ENCODE data around the gene CD38. TPM values are rescaled to one million over a fixed set of nuclear protein-coding genes. Genes with fewer than 3 reads are reported as not detected.

Gene CD38
- total and polyA plus RNA-seq, 8 donors, result 0.99 to 38.4 (median 1.7) TPM

GRCh38 chr4:15777697-15778288, 335 bp upstream of the CD38 start:
- intact Hi-C loops (cut with DNase I), result no loop called here
- peak overlapping the region; percentile 38 to 60 for H3K4me3 ChIP-seq

DNA sequence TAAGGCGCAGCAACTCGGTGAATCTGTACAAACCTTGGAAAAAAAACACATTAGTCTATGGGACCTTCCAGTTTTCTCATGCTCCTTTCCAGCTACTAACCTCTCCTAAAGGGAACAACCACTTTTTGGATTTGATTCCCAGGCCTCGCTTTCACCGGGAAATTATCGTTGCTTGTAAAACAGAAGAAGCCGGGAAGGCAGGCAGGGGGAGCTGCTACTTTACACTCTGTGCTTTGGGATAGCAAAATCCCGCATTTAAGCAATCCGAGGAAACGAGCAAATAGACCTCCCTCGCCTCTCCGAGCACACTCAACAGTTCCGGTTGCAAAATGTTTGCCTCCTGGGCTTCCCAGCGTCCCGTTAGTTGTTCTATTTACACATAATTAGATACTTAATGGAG, 1.2 kb downstream of the CD38 start:
- peaks cover 11 to 58% of the 10 kb centered on the region in 2 donors for H3K4me1 ChIP-seq
- no peaks in the 10 kb centered on the region for H3K9me3 ChIP-seq
- peak overlapping the region; percentile 38 to 60 for H3K4me3 ChIP-seq
- intact Hi-C loops (cut with DNase I), result no loop called here
- peak overlapping the region; percentile 68 to 78 for H3K27ac ChIP-seq
- TF ChIP-seq CTCF (IDR thresholded peaks at IDR 0.05), result peak in 1 of 2 donors; percentile 12
- DNase-seq (peak in 3 of 4 donors; percentile 47 to 74 (median 58)), ATAC-seq (peak; percentile 75)
- H3K27me3 ChIP-seq, result peaks cover 0 to 12% of the 10 kb centered on the region in 2 donors
- H3K36me3 ChIP-seq, result no peaks in the 10 kb centered on the region

More at GRCh38 chr4:15777697-15778288, 335 bp upstream of the CD38 start:
- Histone ChIP-seq H3K4me1 (peaks cover 11 to 44% of the 10 kb centered on the region in 2 donors), H3K36me3 (no peaks in the 10 kb centered on the region), H3K9me3 (no peaks in the 10 kb centered on the region), H3K27me3 (peaks cover 0 to 12% of the 10 kb centered on the region in 2 donors), H3K27ac (peak overlapping the region; percentile 68 to 78)
- no peak for DNase-seq
- ATAC-seq, result no peak
- TF ChIP-seq CTCF (IDR thresholded peaks at IDR 0.05), result no peak

DNA sequence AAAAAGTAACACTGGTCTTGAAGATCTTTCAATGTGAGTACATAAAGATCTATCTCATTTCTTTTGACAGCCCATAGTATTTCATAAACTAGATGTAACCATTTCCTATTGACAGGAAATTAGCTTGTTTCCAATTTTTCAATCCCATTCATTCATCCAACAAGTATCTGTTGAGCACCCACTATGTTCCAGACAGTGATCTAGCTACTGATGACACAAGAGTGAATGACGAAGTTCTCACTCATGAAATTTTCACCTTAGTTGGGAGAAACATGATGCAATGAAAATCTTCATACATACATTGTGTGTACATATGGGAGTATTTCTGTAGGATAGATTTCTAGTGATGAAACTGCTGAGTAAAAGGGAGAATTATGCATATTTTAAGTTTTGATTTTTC, 1.7 kb downstream of the CD38 start:
- H3K27ac ChIP-seq, result peak overlapping the region; percentile 68 to 78
- ATAC-seq (no peak), DNase-seq (no peak)
- H3K36me3 ChIP-seq, result no peaks in the 10 kb centered on the region
- H3K27me3 ChIP-seq, result peaks cover 0 to 12% of the 10 kb centered on the region in 2 donors
- peaks cover 11 to 58% of the 10 kb centered on the region in 2 donors for H3K4me1 ChIP-seq
- no peaks in the 10 kb centered on the region for H3K9me3 ChIP-seq
- TF ChIP-seq CTCF (IDR thresholded peaks at IDR 0.05), result no peak
- H3K4me3 ChIP-seq, result peak overlapping the region; percentile 38 to 60
- intact Hi-C loops (cut with DNase I), result no loop called here

DNA sequence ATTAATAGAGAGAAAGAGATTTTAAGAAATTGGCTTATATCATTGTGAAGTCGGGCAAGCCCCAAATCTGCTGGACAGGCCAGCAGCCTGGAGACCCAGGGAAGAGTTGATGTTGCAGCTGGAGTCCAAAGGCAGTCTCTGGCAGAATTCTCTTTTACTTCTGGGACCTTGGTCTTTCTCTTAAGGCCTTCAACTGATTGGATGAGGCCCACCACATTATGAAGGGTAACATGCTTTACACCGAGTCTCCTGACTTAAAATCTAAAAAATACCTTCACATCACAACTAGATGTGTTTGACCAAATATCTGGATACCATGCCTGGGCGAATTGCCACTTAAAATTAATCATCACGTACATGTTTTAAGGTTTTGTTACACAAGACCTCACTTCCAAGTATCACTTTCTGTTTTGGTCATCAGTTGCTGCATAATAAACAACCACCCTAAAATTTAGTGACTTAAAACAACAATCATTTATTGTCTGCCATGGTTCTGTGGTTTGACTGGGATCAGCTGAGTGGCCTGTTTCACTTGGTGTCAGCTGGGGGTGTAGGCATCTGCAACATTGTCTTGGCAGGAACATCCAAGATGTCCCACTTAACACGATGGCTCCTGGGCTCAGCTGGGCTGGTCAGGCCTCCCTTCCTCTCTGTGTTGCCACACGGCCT, 3.4 kb downstream of the CD38 start:
- DNase-seq (no peak), ATAC-seq (no peak)
- no peak for TF ChIP-seq CTCF (IDR thresholded peaks at IDR 0.05)
- intact Hi-C loops (cut with DNase I), result no loop called here
- H3K27ac ChIP-seq, result peak overlapping the region in 1 of 2 donors; percentile 50
- H3K9me3 ChIP-seq, result peaks cover 0 to 2% of the 10 kb centered on the region in 2 donors
- H3K36me3 ChIP-seq, result peaks cover 0 to 2% of the 10 kb centered on the region in 2 donors
- H3K4me3 ChIP-seq, result no peak overlapping the region
- peaks cover 11 to 58% of the 10 kb centered on the region in 2 donors for H3K4me1 ChIP-seq
- H3K27me3 ChIP-seq, result peaks cover 0 to 12% of the 10 kb centered on the region in 2 donors

- intact Hi-C loops (cut with DNase I), result no loop called here
- DNase-seq (no peak), ATAC-seq (no peak)
- H3K4me3 ChIP-seq, result no peak overlapping the region
- peaks cover 0 to 3% of the 10 kb centered on the region in 2 donors for H3K27me3 ChIP-seq
- H3K36me3 ChIP-seq, result peaks cover 0 to 7% of the 10 kb centered on the region in 2 donors
- H3K4me1 ChIP-seq, result peaks cover 11 to 50% of the 10 kb centered on the region in 2 donors
- TF ChIP-seq CTCF (IDR thresholded peaks at IDR 0.05), result no peak
- H3K9me3 ChIP-seq, result peaks cover 0 to 2% of the 10 kb centered on the region in 2 donors
- peak overlapping the region in 1 of 2 donors; percentile 20 for H3K27ac ChIP-seq
Measured at GRCh38 chr4:15783676-15784075, 5.5 kb downstream of the CD38 start.

Data from left lung (tissue), 10 donors.